Neural crest cell (in vitro differentiated cells): ENCODE measurements around the gene MICAL3. TPM values are rescaled to one million over a fixed set of nuclear protein-coding genes. Genes with fewer than 3 reads are reported as not detected.
A peak's percentile ranks its signal among the peaks of the same experiment; 100 is the strongest.

ENCODE experiments used
- DNase-seq: peaks from one replicate; pipeline ENCODE4 v3.0.0; 2021; ENCODE audit warnings: low read depth, mixed read lengths, low spot score
- H3K27ac Mint-ChIP-seq: one replicate; pipeline ENCODE4 v1.8.0; 2021; ENCODE audit warnings: mild to moderate bottlenecking, mixed read lengths; ENCODE audit not compliant: unreplicated experiment
- H3K27me3 Mint-ChIP-seq: 2 replicates; pipeline ENCODE4 v1.8.0; 2021; ENCODE audit warnings: low read depth, mild to moderate bottlenecking, mixed read lengths
- H3K36me3 Mint-ChIP-seq: 2 replicates; pipeline ENCODE4 v1.8.0; 2021; ENCODE audit warnings: low read depth, mild to moderate bottlenecking, mixed read lengths
- H3K4me1 Mint-ChIP-seq: 2 replicates; pipeline ENCODE4 v1.8.0; 2021; ENCODE audit warnings: mixed read lengths
- H3K4me3 Mint-ChIP-seq: one replicate; pipeline ENCODE4 v1.8.0; 2021; ENCODE audit warnings: mild to moderate bottlenecking, mixed read lengths
- H3K9me3 Mint-ChIP-seq: 2 replicates; pipeline ENCODE4 v1.8.0; 2021; ENCODE audit warnings: mixed read lengths
- total RNA-seq: library from RNA; stranded (reverse); gene quantifications from 2 replicates; pipeline ENCODE4 v1.2.1, GENCODE V29; 2021
- TF ChIP-seq, protein P1 (sequence below): fragments of 200-600 bp; sonication (generic); conservative IDR thresholded peaks from 2 replicates; pipeline ENCODE4 v1.5.0; 2021; ENCODE audit warnings: antibody characterized with exemption, mild to moderate bottlenecking

MICAL3 gene
- total RNA-seq, 1 donor from 2014 or later = 84.5 TPM

- Mint-ChIP-seq H3K27ac (no peak overlapping the region), H3K9me3 (no peaks in the 10 kb centered on the region), H3K36me3 (no peaks in the 10 kb centered on the region), H3K4me3 (no peak overlapping the region), H3K4me1 (peaks cover 7% of the 10 kb centered on the region), H3K27me3 (no peaks in the 10 kb centered on the region)
- no peak for DNase-seq
- TF ChIP-seq, protein P1, sequence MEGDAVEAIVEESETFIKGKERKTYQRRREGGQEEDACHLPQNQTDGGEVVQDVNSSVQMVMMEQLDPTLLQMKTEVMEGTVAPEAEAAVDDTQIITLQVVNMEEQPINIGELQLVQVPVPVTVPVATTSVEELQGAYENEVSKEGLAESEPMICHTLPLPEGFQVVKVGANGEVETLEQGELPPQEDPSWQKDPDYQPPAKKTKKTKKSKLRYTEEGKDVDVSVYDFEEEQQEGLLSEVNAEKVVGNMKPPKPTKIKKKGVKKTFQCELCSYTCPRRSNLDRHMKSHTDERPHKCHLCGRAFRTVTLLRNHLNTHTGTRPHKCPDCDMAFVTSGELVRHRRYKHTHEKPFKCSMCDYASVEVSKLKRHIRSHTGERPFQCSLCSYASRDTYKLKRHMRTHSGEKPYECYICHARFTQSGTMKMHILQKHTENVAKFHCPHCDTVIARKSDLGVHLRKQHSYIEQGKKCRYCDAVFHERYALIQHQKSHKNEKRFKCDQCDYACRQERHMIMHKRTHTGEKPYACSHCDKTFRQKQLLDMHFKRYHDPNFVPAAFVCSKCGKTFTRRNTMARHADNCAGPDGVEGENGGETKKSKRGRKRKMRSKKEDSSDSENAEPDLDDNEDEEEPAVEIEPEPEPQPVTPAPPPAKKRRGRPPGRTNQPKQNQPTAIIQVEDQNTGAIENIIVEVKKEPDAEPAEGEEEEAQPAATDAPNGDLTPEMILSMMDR = no peak
Measured at GRCh38 chr22:17796695-17797094, 227.7 kb downstream of the MICAL3 start.

DNA sequence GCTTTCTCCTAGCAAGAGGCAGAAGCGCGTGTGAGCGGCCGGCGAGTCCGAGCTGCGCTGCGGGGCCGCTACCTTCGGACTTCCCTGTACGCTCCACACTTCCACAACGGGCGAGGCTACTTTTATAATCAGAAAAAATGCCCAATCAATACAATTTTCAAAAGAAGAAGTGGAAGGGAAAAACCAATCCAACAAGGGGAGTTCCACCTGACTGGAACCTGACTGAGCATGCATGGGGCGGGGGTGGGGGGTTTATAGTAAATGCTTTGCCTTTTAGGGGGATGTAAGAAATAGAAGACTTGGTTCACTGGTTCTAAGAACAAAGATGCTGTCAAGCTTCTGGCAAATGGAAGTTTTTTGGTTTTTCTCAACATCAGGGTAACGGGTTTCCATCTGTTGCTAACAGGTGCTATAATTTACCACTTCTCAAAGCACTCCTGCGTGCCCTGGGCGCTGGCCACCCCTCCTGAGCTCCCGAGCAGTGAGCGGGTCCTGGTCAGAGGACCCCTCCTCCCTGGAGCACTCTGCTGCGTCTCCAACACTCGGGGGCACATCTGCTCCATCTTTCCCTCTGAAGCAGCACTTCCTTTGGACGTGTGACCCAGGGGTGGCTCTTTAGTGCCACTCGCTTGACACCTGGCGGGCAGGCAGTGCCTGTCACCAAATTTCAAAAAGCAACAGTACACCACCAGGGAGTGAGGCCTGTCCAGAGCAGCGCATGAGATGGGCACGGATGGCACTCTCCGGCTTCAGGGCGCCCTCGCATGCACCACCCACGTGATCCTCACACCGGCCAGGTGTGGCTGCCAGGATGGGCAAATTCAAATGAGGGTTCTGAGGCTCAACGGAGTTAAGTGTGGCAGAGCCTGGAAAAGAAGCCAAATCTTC lies 228.5 kb downstream of the MICAL3 start:
- Mint-ChIP-seq H3K27me3 (no peaks in the 10 kb centered on the region), H3K27ac (no peak overlapping the region), H3K4me1 (peaks cover 11% of the 10 kb centered on the region), H3K4me3 (no peak overlapping the region), H3K36me3 (peaks cover 2% of the 10 kb centered on the region), H3K9me3 (no peaks in the 10 kb centered on the region)
- DNase-seq = no peak
- TF ChIP-seq, protein P1 = no peak

DNA sequence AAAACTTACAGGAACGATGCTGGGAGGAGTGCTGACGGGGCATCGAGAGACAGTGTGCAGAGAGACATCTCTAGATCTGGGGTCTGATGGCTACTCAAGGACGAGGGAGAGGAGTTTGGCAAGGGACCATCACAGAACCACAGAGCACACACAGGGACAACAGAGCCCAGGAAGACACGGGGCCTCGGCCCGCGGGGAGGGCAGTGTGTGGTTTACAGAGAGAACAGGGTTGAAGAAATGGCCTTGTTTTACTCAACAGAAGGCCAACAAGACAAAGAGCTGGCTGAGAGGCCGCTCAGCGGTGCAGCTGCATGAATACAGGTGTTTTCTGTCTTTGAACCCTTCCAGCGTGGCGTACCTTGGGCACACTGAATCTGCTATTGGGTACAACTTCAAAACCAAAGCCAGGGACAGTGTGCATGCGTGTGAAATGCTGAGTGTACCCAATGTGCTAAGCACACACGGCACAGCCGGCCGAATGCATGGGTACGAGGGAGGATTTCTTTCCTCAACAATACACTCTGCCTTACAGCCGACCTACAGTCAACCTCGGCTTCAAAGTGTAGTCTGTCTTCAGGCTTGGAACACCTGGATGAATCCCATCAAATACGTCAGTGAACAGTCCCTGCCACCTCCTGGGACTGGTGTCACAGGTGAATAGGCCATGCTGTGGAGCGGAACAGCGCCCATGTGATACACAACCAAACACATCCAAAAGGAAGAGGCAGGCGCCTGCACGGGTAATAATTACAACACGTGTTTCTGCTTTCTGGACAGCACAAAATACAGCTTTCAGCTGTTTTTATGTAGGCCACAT lies 229.4 kb downstream of the MICAL3 start:
- H3K36me3 Mint-ChIP-seq = peaks cover 2% of the 10 kb centered on the region
- TF ChIP-seq, protein P1 = no peak
- H3K9me3 Mint-ChIP-seq = no peaks in the 10 kb centered on the region
- H3K27me3 Mint-ChIP-seq = no peaks in the 10 kb centered on the region
- H3K4me3 Mint-ChIP-seq = no peak overlapping the region
- no peak overlapping the region for H3K27ac Mint-ChIP-seq
- no peak for DNase-seq
- H3K4me1 Mint-ChIP-seq = peaks cover 8% of the 10 kb centered on the region

DNA sequence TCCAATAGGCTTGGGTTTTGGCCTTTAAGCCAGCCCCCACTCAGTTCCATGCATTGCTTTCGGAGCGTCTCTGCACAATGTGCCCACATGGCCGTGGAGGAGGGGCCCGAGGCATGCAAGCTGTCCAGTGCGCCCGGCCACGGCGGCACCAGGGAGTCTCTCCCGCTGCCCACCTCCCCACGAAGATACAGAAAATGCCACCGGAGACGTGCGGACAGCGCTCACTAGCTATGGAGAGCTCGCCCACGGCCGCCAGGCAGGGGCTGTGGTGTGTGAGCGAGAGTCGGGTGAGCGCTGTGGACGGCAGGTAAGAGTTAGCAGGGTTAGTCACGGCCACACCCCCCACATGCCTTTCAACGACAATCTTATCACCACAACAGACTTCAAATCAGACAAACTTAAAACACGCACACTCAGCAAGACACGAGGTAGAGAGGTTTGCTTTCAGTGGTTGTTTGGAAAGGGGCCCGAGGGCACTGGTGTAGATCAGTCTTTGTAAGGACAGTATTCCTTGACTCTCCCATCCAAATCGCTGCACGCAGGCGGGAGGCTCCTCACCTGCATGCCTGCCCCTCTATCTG lies 231.4 kb downstream of the MICAL3 start:
- H3K4me1 Mint-ChIP-seq = peaks cover 6% of the 10 kb centered on the region
- DNase-seq = no peak
- peak overlapping the region; percentile 17 for H3K27ac Mint-ChIP-seq
- TF ChIP-seq, protein P1 = no peak
- no peaks in the 10 kb centered on the region for H3K9me3 Mint-ChIP-seq
- H3K4me3 Mint-ChIP-seq = no peak overlapping the region
- peaks cover 2% of the 10 kb centered on the region for H3K36me3 Mint-ChIP-seq
- no peaks in the 10 kb centered on the region for H3K27me3 Mint-ChIP-seq

GRCh38 chr22:17792299-17792698 lies 232.1 kb downstream of the MICAL3 start:
- peaks cover 11% of the 10 kb centered on the region for H3K4me1 Mint-ChIP-seq
- no peaks in the 10 kb centered on the region for H3K27me3 Mint-ChIP-seq
- no peaks in the 10 kb centered on the region for H3K9me3 Mint-ChIP-seq
- H3K27ac Mint-ChIP-seq = peak overlapping the region; percentile 43
- no peak overlapping the region for H3K4me3 Mint-ChIP-seq
- no peak for DNase-seq
- peaks cover 2% of the 10 kb centered on the region for H3K36me3 Mint-ChIP-seq
- TF ChIP-seq, protein P1 = no peak
